ENCODE results near the gene EBF4. TPM values are rescaled to one million over a fixed set of nuclear protein-coding genes. Genes with fewer than 3 reads are reported as not detected.
A peak's percentile ranks its signal among the peaks of the same experiment; 100 is the strongest.

The EBF4 gene
- total RNA-seq, 1 donor from 2014 or later: 19.2 TPM

- Histone ChIP-seq H3K4me1 (peaks cover 2 to 7% of the 10 kb centered on the region in 2 donors), H3K4me3 (peak overlapping the region; percentile 65 to 92), H3K36me3 (no peaks in the 10 kb centered on the region), H3K9me3 (no peaks in the 10 kb centered on the region), H3K27ac (peak overlapping the region; percentile 83 to 94), H3K27me3 (peaks cover 6% of the 10 kb centered on the region)
- intact Hi-C loops (cut with DNase I): loop anchor here (2.0 to 10.0 kb wide), 4 partner anchors 61 to 183 kb away; partner anchors contain the start of genes PCED1A, PTPRA and VPS16
- no peak for TF ChIP-seq CTCF (IDR thresholded peaks at IDR 0.05)
- peak in 1 of 2 donors; percentile 56 for DNase-seq (ENCODE audit: low spot score in 2 of 2)
Observed at GRCh38 chr20:2691663-2692035, 931 bp upstream of the EBF4 start.

- no peak for TF ChIP-seq CTCF (IDR thresholded peaks at IDR 0.05)
- Histone ChIP-seq H3K4me1 (peaks cover 2 to 7% of the 10 kb centered on the region in 2 donors), H3K9me3 (no peaks in the 10 kb centered on the region), H3K27me3 (peaks cover 6% of the 10 kb centered on the region), H3K36me3 (no peaks in the 10 kb centered on the region), H3K27ac (peak overlapping the region in 1 of 2 donors; percentile 73), H3K4me3 (peak overlapping the region; percentile 65 to 92)
- intact Hi-C loops (cut with DNase I): loop anchor here (1.0 to 10.0 kb wide), 6 partner anchors 29 to 182 kb away; partner anchors contain the start of genes IDH3B, NOP56, PCED1A and PTPRA
- no peak for DNase-seq (ENCODE audit: low spot score in 2 of 2)
Observed at GRCh38 chr20:2692886-2693285, 306 bp downstream of the EBF4 start.

DNA sequence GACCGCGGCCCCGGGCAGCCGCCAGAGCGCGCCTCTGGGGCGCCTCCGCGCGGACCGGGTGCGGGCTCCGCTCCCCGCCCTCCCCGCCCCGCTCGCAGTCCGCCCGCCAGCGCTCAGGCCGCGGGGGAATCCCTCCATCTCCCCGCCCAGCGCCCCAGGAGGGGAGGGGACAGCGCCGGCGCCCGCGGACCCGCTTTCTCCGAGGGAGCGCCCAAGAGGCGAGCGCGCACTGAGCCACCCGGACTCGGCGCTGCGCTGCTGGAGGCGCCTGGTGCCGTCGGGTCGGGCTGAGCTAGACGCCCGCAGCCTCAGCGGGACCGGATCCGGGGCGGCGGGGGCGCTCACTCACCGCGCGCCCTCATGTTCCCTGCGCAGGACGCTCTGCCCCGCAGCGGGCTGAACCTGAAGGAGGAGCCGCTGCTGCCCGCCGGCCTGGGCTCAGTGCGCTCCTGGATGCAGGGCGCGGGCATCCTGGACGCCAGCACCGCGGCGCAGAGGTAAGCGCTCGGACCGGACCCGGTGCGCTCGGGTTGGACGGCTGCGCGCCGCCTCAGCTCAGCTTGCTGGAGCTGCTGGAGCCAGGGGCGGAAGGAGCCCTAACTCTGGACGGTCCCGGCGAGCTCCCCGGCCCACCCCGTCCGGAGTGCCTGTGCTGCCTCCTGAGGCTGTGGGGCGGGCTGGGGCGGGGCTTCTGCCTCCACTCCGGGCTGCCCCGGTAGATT, 867 bp downstream of the EBF4 start:
- Histone ChIP-seq H3K27ac (peak overlapping the region; percentile 2 to 73), H3K36me3 (no peaks in the 10 kb centered on the region), H3K9me3 (no peaks in the 10 kb centered on the region), H3K4me3 (peak overlapping the region; percentile 65 to 92), H3K27me3 (peaks cover 6% of the 10 kb centered on the region), H3K4me1 (peaks cover 2 to 7% of the 10 kb centered on the region in 2 donors)
- TF ChIP-seq CTCF (IDR thresholded peaks at IDR 0.05): peak in 1 of 3 experiments; percentile 6
- intact Hi-C loops (cut with DNase I): loop anchor here (1.0 to 10.0 kb wide), 6 partner anchors 29 to 181 kb away; partner anchors contain the start of genes IDH3B, NOP56, PCED1A and PTPRA
- DNase-seq (ENCODE audit: low spot score in 2 of 2): peak in 1 of 2 donors; percentile 70

DNA sequence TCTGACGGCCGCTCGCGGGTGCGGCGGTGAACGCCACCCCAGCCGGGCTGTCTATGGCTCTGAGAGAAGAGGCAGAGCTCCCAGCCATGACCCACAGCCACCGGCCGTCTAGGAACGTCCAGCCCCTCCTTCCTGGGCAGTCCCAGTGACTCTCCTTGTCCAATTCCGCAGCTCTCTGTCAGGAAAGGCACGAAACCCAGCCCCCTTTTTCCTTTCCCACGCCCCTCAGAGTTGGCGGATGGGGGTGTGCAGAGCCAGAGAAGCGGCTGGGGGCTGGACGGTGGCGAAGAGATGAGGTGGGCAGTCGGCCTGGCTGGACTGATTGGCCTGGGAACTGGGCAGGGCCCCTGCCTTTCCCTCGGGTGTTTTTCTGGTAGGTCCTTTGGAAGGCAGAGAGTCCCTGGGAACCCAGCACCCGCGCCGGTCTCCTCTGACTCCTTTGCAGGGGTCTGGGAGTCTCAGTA, 1.5 kb downstream of the EBF4 start:
- Histone ChIP-seq H3K36me3 (no peaks in the 10 kb centered on the region), H3K4me1 (peaks cover 2 to 7% of the 10 kb centered on the region in 2 donors), H3K27me3 (peaks cover 6% of the 10 kb centered on the region), H3K9me3 (no peaks in the 10 kb centered on the region), H3K27ac (no peak overlapping the region), H3K4me3 (peak overlapping the region; percentile 65 to 92)
- no peak for TF ChIP-seq CTCF (IDR thresholded peaks at IDR 0.05)
- intact Hi-C loops (cut with DNase I): loop anchor here (5.0 to 10.0 kb wide), 3 partner anchors 58 to 181 kb away; partner anchors contain the start of gene PTPRA
- peak in 1 of 2 donors; percentile 59 for DNase-seq (ENCODE audit: low spot score in 2 of 2)

- no peaks in the 10 kb centered on the region for H3K36me3 ChIP-seq
- intact Hi-C loops (cut with DNase I): loop anchor here (5.0 to 10.0 kb wide), 3 partner anchors 58 to 180 kb away; partner anchors contain the start of gene PTPRA
Observed at GRCh38 chr20:2694519-2694918, 1.9 kb downstream of the EBF4 start.

More at GRCh38 chr20:2694519-2694918, 1.9 kb downstream of the EBF4 start:
- TF ChIP-seq CTCF (IDR thresholded peaks at IDR 0.05): no peak
- DNase-seq (ENCODE audit: low spot score in 2 of 2): peak in 1 of 2 donors; percentile 60
- Histone ChIP-seq H3K4me3 (no peak overlapping the region), H3K27me3 (peaks cover 6% of the 10 kb centered on the region), H3K4me1 (peaks cover 2 to 7% of the 10 kb centered on the region in 2 donors), H3K9me3 (no peaks in the 10 kb centered on the region), H3K27ac (no peak overlapping the region)

Data from ascending aorta (tissue), 2 donors.